ENCODE data around the gene LSM4. TPM values are rescaled to one million over a fixed set of nuclear protein-coding genes. Genes with fewer than 3 reads are reported as not detected.
A peak's percentile ranks its signal among the peaks of the same experiment; 100 is the strongest.
"Not testable (repeated sequence)": the region's sequence is repeated elsewhere in the genome, so short reads cannot be mapped to it uniquely, and the experiment has no call there.

LSM4 gene
- polyA plus RNA-seq, 1 experiment, result 69.3 TPM

DNA sequence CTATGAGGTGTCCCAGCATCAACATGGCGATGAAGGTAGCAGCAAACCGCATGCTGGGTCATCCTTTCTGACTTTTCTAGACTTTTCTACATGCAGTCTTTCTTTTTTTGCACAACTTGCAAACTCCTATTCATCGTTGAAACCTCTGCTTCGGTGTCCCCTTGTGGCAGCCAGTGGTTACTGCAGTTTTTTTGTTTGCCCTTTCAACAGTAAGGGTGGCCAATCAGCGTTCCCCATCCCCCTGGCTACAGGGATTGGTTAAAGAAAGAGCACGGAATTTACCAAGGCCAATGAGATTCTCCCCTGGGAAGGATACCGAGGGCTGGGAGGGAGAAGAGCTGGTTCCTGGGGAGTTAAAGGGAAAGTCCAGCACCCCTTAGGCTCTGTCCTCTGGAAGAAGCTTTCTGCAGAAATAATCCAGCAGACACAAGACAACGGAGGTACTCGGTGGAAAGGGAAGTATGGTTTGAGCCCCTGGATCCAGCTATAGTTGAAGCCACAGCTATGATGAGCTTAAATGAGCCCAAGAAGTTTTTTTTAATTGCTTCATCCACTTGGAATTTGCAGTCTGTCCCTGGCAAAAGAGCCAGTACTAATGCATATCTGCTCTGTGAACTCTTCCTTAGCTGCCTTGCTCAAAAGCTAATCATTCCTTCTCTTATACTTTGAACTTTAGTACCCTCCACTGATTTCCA lies 5.6 kb upstream of the LSM4 start:
- H3K27me3 ChIP-seq (ENCODE audit: control insufficient read depth, insufficient read depth, low read length), result no peaks in the 10 kb centered on the region
- POLR2A ChIA-PET, result interaction anchor here (0.8 to 1.7 kb wide), 6 partner anchors 24 to 53 kb away, joined by 3 to 109 read pairs (median 4); partner anchors contain the start of gene JUND
- CTCF ChIA-PET, result interaction anchor here (0.6 to 4.7 kb wide), 43 partner anchors 8 to 217 kb away, joined by 3 to 122 read pairs (median 5); partner anchors contain the start of genes ELL, IQCN and JUND
- TF ChIP-seq, protein P1, sequence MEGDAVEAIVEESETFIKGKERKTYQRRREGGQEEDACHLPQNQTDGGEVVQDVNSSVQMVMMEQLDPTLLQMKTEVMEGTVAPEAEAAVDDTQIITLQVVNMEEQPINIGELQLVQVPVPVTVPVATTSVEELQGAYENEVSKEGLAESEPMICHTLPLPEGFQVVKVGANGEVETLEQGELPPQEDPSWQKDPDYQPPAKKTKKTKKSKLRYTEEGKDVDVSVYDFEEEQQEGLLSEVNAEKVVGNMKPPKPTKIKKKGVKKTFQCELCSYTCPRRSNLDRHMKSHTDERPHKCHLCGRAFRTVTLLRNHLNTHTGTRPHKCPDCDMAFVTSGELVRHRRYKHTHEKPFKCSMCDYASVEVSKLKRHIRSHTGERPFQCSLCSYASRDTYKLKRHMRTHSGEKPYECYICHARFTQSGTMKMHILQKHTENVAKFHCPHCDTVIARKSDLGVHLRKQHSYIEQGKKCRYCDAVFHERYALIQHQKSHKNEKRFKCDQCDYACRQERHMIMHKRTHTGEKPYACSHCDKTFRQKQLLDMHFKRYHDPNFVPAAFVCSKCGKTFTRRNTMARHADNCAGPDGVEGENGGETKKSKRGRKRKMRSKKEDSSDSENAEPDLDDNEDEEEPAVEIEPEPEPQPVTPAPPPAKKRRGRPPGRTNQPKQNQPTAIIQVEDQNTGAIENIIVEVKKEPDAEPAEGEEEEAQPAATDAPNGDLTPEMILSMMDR (IDR thresholded peaks at IDR 0.05; ENCODE audit: low read depth, low read length), result peak; percentile 96
- peak overlapping the region; percentile 77 for H3K27ac ChIP-seq (ENCODE audit: low read depth, low read length)
- peak overlapping the region; percentile 55 for H3K4me3 ChIP-seq (ENCODE audit: low read depth, low read length)
- no peaks in the 10 kb centered on the region for H3K9me3 ChIP-seq (ENCODE audit: control insufficient read depth, insufficient read depth, low read length)
- DNase-seq (ENCODE audit: low read depth, low spot score), result peak; percentile 95

DNA sequence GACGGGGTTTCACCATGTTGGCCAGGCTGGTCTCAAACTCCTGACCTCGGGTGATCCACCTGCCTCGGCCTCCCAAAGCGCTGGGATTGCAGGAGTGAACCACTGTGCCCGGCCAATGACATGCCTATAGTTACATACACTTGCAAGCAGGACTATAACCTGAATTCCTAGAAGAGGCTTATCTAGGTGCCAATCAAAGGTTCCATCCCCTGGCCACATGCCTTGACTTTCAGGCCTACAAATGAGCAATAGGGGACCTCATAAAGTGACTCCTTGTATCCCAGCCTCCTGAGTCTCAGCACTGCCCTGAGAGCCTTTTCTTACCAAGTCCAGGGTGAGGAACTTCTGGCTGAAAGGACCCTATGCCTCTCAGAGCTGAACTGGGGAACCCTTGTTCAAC lies 3.9 kb upstream of the LSM4 start:
- POLR2A ChIA-PET, result no interaction called here
- H3K27ac ChIP-seq (ENCODE audit: low read depth, low read length), result no peak overlapping the region
- CTCF ChIA-PET, result interaction anchor here (0.5 to 4.7 kb wide), 4 partner anchors 10 to 47 kb away, joined by 3 to 122 read pairs (median 14); partner anchors contain the start of gene JUND
- H3K4me3 ChIP-seq (ENCODE audit: low read depth, low read length), result no peak overlapping the region
- DNase-seq (ENCODE audit: low read depth, low spot score), result no peak
- TF ChIP-seq, protein P1 (IDR thresholded peaks at IDR 0.05; ENCODE audit: low read depth, low read length), result no peak
- H3K9me3 ChIP-seq (ENCODE audit: control insufficient read depth, insufficient read depth, low read length), result no peaks in the 10 kb centered on the region
- H3K27me3 ChIP-seq (ENCODE audit: control insufficient read depth, insufficient read depth, low read length), result no peaks in the 10 kb centered on the region

DNA sequence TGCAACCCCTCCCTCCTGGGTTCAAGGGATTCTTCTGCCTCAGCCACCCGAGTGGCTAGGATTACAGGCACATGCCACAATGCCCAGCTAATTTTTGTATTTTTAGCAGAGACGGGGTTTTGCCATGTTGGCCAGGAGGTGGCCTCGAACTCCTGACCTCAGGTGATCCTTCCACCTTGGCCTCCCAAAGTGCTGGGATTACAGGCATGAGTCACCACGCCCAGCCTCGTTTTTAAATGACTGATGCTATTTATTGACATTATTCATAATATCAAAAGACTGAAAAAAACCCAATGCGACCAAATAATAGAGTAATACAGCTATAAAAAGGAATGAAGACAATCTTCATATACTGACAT lies 1.5 kb upstream of the LSM4 start:
- DNase-seq (ENCODE audit: low read depth, low spot score); H3K27ac ChIP-seq (ENCODE audit: low read depth, low read length): not testable (repeated sequence)

DNA sequence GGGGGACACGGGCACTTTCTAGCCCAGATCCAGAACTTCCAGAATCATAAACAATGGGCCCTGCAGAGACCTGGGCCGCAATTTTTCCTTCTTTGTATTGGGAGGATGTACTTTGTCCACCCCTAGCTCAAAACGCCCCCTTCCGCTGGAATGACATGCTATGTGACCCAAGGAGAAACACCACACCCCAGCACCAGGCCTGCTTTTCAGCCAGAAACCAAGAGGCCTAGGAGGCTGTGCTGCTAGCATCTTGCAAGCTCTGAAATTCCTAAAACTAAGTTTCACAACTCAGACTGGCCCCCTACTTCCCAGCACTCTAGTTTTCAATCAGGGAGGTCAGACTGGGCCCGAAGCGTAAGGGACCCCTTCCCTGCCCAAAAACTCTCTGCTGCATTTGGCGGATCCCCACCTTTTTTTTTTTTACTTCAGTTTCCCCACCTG lies 538 bp downstream of the LSM4 start:
- DNase-seq (ENCODE audit: low read depth, low spot score), result no peak
- Histone ChIP-seq H3K27me3 (ENCODE audit: control insufficient read depth, insufficient read depth, low read length) (no peaks in the 10 kb centered on the region), H3K27ac (ENCODE audit: low read depth, low read length) (peak overlapping the region; percentile 47), H3K9me3 (ENCODE audit: control insufficient read depth, insufficient read depth, low read length) (no peaks in the 10 kb centered on the region), H3K4me3 (ENCODE audit: low read depth, low read length) (peak overlapping the region; percentile 79)
- ChIA-PET CTCF (interaction anchor here (0.6 to 3.7 kb wide), 11 partner anchors 11 to 209 kb away, joined by 3 to 58 read pairs (median 4); partner anchors contain the start of gene JUND), POLR2A (interaction anchor here (0.6 to 3.3 kb wide), 10 partner anchors 14 to 127 kb away, joined by 3 to 92 read pairs (median 4); partner anchors contain the start of gene JUND)
- TF ChIP-seq, protein P1 (IDR thresholded peaks at IDR 0.05; ENCODE audit: low read depth, low read length), result peak; percentile 33

More for the DNA sequence above, 1.5 kb upstream of the LSM4 start:
- not testable (repeated sequence) for H3K4me3 ChIP-seq (ENCODE audit: low read depth, low read length); H3K9me3 ChIP-seq (ENCODE audit: control insufficient read depth, insufficient read depth, low read length); H3K27me3 ChIP-seq (ENCODE audit: control insufficient read depth, insufficient read depth, low read length)
- ChIA-PET CTCF (interaction anchor here (0.6 to 1.2 kb wide), 3 partner anchors 15 to 45 kb away, joined by 3 to 13 read pairs (median 4); no protein-coding TSS in a partner anchor), POLR2A (interaction anchor here (0.7 kb wide), 1 partner anchor 94 kb away, joined by 8 read pairs; no protein-coding TSS in a partner anchor)

DNA sequence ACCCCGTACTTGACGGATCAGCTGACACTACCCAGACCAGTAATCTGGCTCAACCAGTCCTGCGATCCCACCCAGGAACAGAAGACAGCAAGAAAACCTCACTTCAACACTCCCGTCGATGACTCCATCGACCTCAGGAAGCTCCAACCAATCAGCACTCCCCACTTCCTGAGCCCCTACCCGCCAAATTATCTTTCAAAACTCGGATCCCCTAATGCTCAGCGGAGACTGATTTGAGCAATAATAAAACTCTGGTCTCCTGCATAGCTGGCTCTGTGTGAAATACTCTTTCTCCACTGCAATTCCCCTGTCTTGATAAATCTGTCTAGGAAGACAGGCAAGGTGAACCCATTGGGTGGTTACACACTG lies 1.2 kb downstream of the LSM4 start:
- Histone ChIP-seq H3K27me3 (ENCODE audit: control insufficient read depth, insufficient read depth, low read length) (no peaks in the 10 kb centered on the region), H3K4me3 (ENCODE audit: low read depth, low read length) (peak overlapping the region; percentile 79), H3K9me3 (ENCODE audit: control insufficient read depth, insufficient read depth, low read length) (no peaks in the 10 kb centered on the region), H3K27ac (ENCODE audit: low read depth, low read length) (no peak overlapping the region)
- DNase-seq (ENCODE audit: low read depth, low spot score), result no peak
- CTCF ChIA-PET, result interaction anchor here (0.7 to 3.7 kb wide), 9 partner anchors 11 to 208 kb away, joined by 3 to 58 read pairs (median 4); partner anchors contain the start of gene JUND
- TF ChIP-seq, protein P1 (IDR thresholded peaks at IDR 0.05; ENCODE audit: low read depth, low read length), result no peak
- POLR2A ChIA-PET, result interaction anchor here (1.1 to 3.3 kb wide), 6 partner anchors 13 to 90 kb away, joined by 3 to 92 read pairs (median 11); partner anchors contain the start of gene JUND

All from AG04450 (cell line).